ENCODE data around the gene CLASP1.

CLASP1 gene

GRCh38 chr2:121400201-121400600 lies 249.1 kb downstream of the CLASP1 start:
- TF ChIP-seq, protein P1, sequence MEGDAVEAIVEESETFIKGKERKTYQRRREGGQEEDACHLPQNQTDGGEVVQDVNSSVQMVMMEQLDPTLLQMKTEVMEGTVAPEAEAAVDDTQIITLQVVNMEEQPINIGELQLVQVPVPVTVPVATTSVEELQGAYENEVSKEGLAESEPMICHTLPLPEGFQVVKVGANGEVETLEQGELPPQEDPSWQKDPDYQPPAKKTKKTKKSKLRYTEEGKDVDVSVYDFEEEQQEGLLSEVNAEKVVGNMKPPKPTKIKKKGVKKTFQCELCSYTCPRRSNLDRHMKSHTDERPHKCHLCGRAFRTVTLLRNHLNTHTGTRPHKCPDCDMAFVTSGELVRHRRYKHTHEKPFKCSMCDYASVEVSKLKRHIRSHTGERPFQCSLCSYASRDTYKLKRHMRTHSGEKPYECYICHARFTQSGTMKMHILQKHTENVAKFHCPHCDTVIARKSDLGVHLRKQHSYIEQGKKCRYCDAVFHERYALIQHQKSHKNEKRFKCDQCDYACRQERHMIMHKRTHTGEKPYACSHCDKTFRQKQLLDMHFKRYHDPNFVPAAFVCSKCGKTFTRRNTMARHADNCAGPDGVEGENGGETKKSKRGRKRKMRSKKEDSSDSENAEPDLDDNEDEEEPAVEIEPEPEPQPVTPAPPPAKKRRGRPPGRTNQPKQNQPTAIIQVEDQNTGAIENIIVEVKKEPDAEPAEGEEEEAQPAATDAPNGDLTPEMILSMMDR (IDR thresholded peaks at IDR 0.05; ENCODE audit: extremely low read depth, missing control alignments) = no peak
- no peak for DNase-seq (ENCODE audit: low spot score)

GRCh38 chr2:121398853-121399252 lies 250.4 kb downstream of the CLASP1 start:
- no peak for DNase-seq (ENCODE audit: low spot score)
- TF ChIP-seq, protein P1 (IDR thresholded peaks at IDR 0.05; ENCODE audit: extremely low read depth, missing control alignments) = no peak

DNA sequence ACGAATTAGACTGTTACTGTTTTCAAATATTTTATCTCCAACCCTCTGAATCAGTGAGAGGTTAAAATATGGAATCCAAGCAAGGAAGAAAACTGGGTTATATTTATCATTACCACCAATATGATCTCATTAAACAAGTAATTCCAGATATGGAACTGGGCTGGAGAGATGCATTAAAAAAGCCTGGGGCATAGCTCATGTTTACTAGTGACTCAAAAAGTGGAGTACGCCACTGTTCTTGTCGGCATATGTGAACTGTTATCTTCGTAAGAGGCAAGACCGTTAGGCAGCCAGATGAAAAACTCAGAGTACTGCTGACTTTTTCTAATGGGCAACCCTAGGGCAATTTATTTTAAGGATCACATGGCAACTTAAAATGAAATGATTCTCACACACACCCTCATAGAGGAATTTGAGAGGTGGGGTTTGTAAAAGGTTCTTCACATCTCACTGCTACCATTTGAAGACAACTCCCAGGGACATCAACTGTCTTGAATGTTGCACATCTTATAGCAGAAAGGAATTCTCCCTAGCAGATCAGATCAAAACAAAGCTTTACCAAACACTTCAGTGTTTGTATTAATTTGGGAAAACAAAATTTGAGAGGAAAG lies 259.1 kb downstream of the CLASP1 start:
- no peak for DNase-seq (ENCODE audit: low spot score)
- TF ChIP-seq, protein P1 (IDR thresholded peaks at IDR 0.05; ENCODE audit: extremely low read depth, missing control alignments) = no peak

- no peak for DNase-seq (ENCODE audit: low spot score)
- TF ChIP-seq, protein P1 (IDR thresholded peaks at IDR 0.05; ENCODE audit: extremely low read depth, missing control alignments) = no peak
Observed at GRCh38 chr2:121388371-121388770, 260.9 kb downstream of the CLASP1 start.

GRCh38 chr2:121387591-121388325 lies 261.5 kb downstream of the CLASP1 start:
- TF ChIP-seq, protein P1 (IDR thresholded peaks at IDR 0.05; ENCODE audit: extremely low read depth, missing control alignments) = no peak
- DNase-seq (ENCODE audit: low spot score) = no peak

DNA sequence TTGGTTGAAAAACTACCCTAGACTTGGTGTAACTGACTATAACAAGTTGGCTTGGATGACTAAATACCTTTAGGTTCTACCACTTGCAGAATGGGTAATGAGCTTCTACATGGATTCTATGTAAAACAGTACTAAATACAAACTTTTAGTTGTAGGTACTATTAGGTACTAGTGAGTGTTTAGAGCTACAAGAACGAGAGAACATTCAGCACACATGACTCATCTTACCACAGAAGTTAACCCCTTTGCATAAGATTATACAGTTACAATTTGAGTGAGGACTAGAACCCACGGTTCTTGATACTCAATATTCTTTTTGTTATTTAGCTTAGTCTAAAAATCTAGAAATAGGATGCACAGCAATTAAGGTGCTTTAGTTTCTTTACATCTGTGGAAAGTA lies 262.6 kb downstream of the CLASP1 start:
- TF ChIP-seq, protein P1 (IDR thresholded peaks at IDR 0.05; ENCODE audit: extremely low read depth, missing control alignments) = no peak
- no peak for DNase-seq (ENCODE audit: low spot score)

DNA sequence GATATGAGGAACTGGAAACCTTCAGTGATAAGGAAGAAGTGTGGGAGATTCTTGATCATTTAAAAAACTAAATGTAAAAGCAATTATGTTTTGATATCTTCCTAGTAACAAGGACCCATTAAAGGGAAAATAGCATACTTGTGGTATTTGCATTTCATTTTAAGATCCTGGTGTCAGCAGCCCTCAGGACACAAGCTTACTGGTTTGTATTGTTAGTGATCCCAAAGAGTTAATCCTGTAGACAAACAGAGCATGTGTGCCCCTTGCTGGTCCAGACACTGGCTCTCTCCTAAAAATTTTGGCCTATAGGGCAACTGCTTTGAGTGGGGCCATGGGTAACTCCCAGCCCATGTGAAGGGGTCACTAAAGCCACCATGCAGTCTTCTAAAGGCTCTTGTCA lies 263.2 kb downstream of the CLASP1 start:
- no peak for DNase-seq (ENCODE audit: low spot score)
- TF ChIP-seq, protein P1 (IDR thresholded peaks at IDR 0.05; ENCODE audit: extremely low read depth, missing control alignments) = no peak
